HG03097 (cell line): ENCODE data around the gene UBE2K.
A peak's percentile ranks its signal among the peaks of the same experiment; 100 is the strongest.
"Not testable (repeated sequence)": the region's sequence is repeated elsewhere in the genome, so short reads cannot be mapped to it uniquely, and the experiment has no call there.

Experiments
- ATAC-seq: cut with Tn5 transposase; IDR thresholded peaks from one replicate; pipeline ENCODE4 v1.9.1; 2021; ENCODE audit not compliant: unreplicated experiment, low FRiP score

Gene UBE2K

GRCh38 chr4:39721273-39721672, 23.3 kb downstream of the UBE2K start:
- not testable (repeated sequence) for ATAC-seq

- no peak for ATAC-seq
Observed at GRCh38 chr4:39721788-39722187, 23.9 kb downstream of the UBE2K start.

GRCh38 chr4:39729557-39729956, 31.6 kb downstream of the UBE2K start:
- no peak for ATAC-seq

- no peak for ATAC-seq
Observed at GRCh38 chr4:39730072-39730471, 32.1 kb downstream of the UBE2K start.

GRCh38 chr4:39731908-39732307, 34.0 kb downstream of the UBE2K start:
- no peak for ATAC-seq

- ATAC-seq = no peak
Observed at GRCh38 chr4:39732728-39733127, 34.8 kb downstream of the UBE2K start.

- not testable (repeated sequence) for ATAC-seq
Observed at GRCh38 chr4:39739591-39739990, 41.7 kb downstream of the UBE2K start.

GRCh38 chr4:39741401-39741800, 43.5 kb downstream of the UBE2K start:
- no peak for ATAC-seq

GRCh38 chr4:39745920-39746319, 48.0 kb downstream of the UBE2K start:
- ATAC-seq = no peak

GRCh38 chr4:39750216-39750615, 52.3 kb downstream of the UBE2K start:
- ATAC-seq = no peak

GRCh38 chr4:39754309-39754708, 56.4 kb downstream of the UBE2K start:
- no peak for ATAC-seq

GRCh38 chr4:39756159-39756558, 58.2 kb downstream of the UBE2K start:
- no peak for ATAC-seq

- no peak for ATAC-seq
Observed at GRCh38 chr4:39758176-39758575, 60.2 kb downstream of the UBE2K start.

- no peak for ATAC-seq
Observed at GRCh38 chr4:39759569-39759968, 61.6 kb downstream of the UBE2K start.

GRCh38 chr4:39761005-39761667, 63.2 kb downstream of the UBE2K start:
- no peak for ATAC-seq

- peak; percentile 58 for ATAC-seq
Observed at GRCh38 chr4:39763714-39764572, 66.0 kb downstream of the UBE2K start.

GRCh38 chr4:39770005-39770404, 72.1 kb downstream of the UBE2K start:
- no peak for ATAC-seq

GRCh38 chr4:39770471-39770870, 72.5 kb downstream of the UBE2K start:
- ATAC-seq = no peak

- ATAC-seq = no peak
Observed at GRCh38 chr4:39770969-39771724, 73.2 kb downstream of the UBE2K start.

GRCh38 chr4:39781988-39782387, 84.1 kb downstream of the UBE2K start:
- ATAC-seq = not testable (repeated sequence)

GRCh38 chr4:39785083-39785482, 87.1 kb downstream of the UBE2K start:
- no peak for ATAC-seq
